DMS53 treated with DMSO at 0.1 percent for 48 hours (cell line): Measurements from ENCODE around the gene IGF2BP2.

Experiments
- DNase-seq: peaks from one replicate; lab custom pipeline; 2025; ENCODE audit not compliant: unreplicated experiment; lab: John Stamatoyannopoulos, UW

Gene IGF2BP2

DNA sequence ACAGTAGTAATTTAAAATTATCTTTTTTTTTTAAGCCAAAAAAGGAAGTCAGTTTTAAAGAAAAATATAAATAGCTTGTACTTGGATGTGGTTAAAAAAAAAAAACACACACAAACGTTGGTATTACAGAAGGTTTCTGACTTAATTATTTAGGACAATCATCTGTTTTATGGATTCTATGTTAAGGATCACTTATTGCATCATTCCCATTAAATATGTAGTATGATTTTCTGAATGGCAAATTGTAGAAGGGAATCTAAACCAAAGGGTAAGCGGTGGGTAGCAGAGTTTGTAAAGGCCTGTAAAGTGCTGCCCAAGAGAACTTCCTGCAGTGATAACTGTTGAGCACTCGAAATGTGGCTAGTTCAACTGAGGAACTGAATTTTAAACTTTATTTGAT, 230.8 kb downstream of the IGF2BP2 start:
- DNase-seq, result no peak
